Heart right ventricle (tissue), 16 donors: ENCODE data around the gene CEMP1. TPM values are rescaled to one million over a fixed set of nuclear protein-coding genes. Genes with fewer than 3 reads are reported as not detected.

Experiments
- ATAC-seq, 8 donors: fragments of 200-7000 bp; cut with Tn5 transposase; one replicate each; pipeline ENCODE4 v1.9.1; 2020; ENCODE audit warnings: mild to moderate bottlenecking in 8 of 8, moderate library complexity in 8 of 8, moderate number of reproducible peaks in 1 of 8
- DNase-seq, 2 donors: peaks; one replicate each; pipeline ENCODE4 v3.0.0-alpha.2; 2020
- H3K27ac ChIP-seq, 10 donors: fragments of 200-600 bp; sonication (generic) in 2 of 10; one replicate each; pipeline versions ENCODE4 v1.5.0 to v1.8.0; 2020 to 2022; ENCODE audit warnings: mild to moderate bottlenecking in 3 of 10
- H3K27me3 ChIP-seq, 7 donors: fragments of 200-600 bp; one replicate each; pipeline ENCODE4 v1.8.0; 2021 to 2022; ENCODE audit warnings: mild to moderate bottlenecking in 2 of 7
- H3K36me3 ChIP-seq, 9 donors: fragments of 200-600 bp; sonication (generic) in 1 of 9; one replicate each; pipeline versions ENCODE4 v1.5.0 to v1.8.0; 2020 to 2022; ENCODE audit warnings: mild to moderate bottlenecking in 2 of 9
- H3K4me1 ChIP-seq, 9 donors: fragments of 200-600 bp; sonication (generic) in 1 of 9; one replicate each; pipeline versions ENCODE4 v1.5.0 to v1.8.0; 2020 to 2022; ENCODE audit warnings: mild to moderate bottlenecking in 4 of 9
- H3K4me3 ChIP-seq, 10 donors: fragments of 200-600 bp; sonication (generic) in 2 of 10; one replicate each; pipeline versions ENCODE4 v1.5.0 to v1.8.0; 2020 to 2022; ENCODE audit warnings: mild to moderate bottlenecking in 7 of 10, moderate library complexity in 2 of 10
- H3K9me3 ChIP-seq, 11 donors: fragments of 200-600 bp in 10 of 11; sonication (generic) in 2 of 11; one replicate each; pipeline versions ENCODE4 v1.5.0 to v1.8.0; 2013 to 2022; ENCODE audit warnings: mild to moderate bottlenecking in 2 of 11, control low read depth in 1 of 11, moderate library complexity in 1 of 11
- CTCF ChIP-seq, 9 donors: fragments of 200-600 bp; sonication (generic) in 2 of 9; IDR thresholded peaks; one replicate each; pipeline versions ENCODE4 v1.5.0 to v1.8.0; 2021 to 2022; ENCODE audit warnings: antibody characterized with exemption in 9 of 9, mild to moderate bottlenecking in 5 of 9, moderate library complexity in 1 of 9
- WGBS, 2 donors: extraction: QIAGEN DNeasy Blood & Tissue Kit; methylation state at CpG; one replicate each; pipeline ENCODE4 v1.1.7; 2013; ENCODE audit warnings: inconsistent platforms in 1 of 2; 5-methylcytosine and 5-hydroxymethylcytosine counted together
- intact Hi-C, 10 donors: fragments of 100-400 bp; cut with DNase I; formaldehyde crosslinking; loops; one replicate each; pipeline versions ENCODE4 v1.11.1 to v1.14.2; 2022
- polyA plus RNA-seq, 2 donors: library from polyadenylated mRNA; stranded (reverse); fragments of 200-250 nt; gene quantifications; one replicate each; pipeline ENCODE4 v1.2.3, GENCODE V29; 2013
- total RNA-seq, 10 donors: library from RNA; stranded (reverse); fragmentation: NEBNext Ultra II Directional in 3 of 10; extraction: Animal tissue kit (Norgen Biotek cat#: 25700) in 3 of 10; gene quantifications; one replicate each; pipeline versions ENCODE4 v1.2.1 to v1.2.4, GENCODE V29; 2021 to 2023
- donor health status: Arrhythmogenic right ventricular cardiomyopathy.
- donor health status: ischemic (EF 13 %, LVEDD 7.1; RV severe dilation, severe dysfunction).
- donor health status: healthy with polysubstance abuse.
- donor health status: DM: no; HTN: yes; CAD: no.
- donor health status: DM: no; HTN: no; CAD: no.
- donor health status: ischemic (EF 25% LVEDD 6.9; RV normal size, moderate dysfunction).
- donor health status: ischemic (EF 25% LVEDD 5.7; RV mildly dilated, moderate dysfunction).
- donor health status: healthy.
- donor health status: DM: yes; HTN: yes; CAD: no.
- donor health status: Ischemic cardiomyopathy.
- donor health status: ischemic (EF 35%, LVEDD 5.7; RV mildly dilated, moderate dysfunction).
- donor health status: nonischemic (EF 11% LVEDD 7.7; RV severe dilation, severe dysfunction).
- donor health status: DM: yes; HTN: yes; CAD: no.
- donor health status: PGD.
- donor health status: ischemic (EF 29% LVEDD 5.4; RV normal size, mild dysfunction).
- donor health status: nonischemic (EF 23%, LVEDD 6.1; RV moderate dilation, normal function).

The CEMP1 gene
- total and polyA plus RNA-seq, 12 donors = 0.20 to 0.44 TPM; not detected in 10

GRCh38 chr16:2513405-2514332, 17.5 kb downstream of the CEMP1 start, which contains the start of gene ATP6V0C:
TSS of gene ATP6V0C (plus strand) at chr16:2513952. CDS start at chr16:2514104, 152 bp downstream.
- Histone ChIP-seq H3K36me3 (no peaks in the 10 kb centered on the region), H3K4me3 (peak within 1 kb of the TSS; percentile 84 to 100 (median 96)), H3K9me3 (no peaks in the 10 kb centered on the region), H3K27me3 (no peaks in the 10 kb centered on the region), H3K27ac (peak within 1 kb of the TSS; percentile 80 to 99 (median 96)), H3K4me1 (peaks cover 36 to 80% (median 51%) of the 10 kb centered on the region in 9 donors)
- DNase-seq (peak; percentile 91 to 94), ATAC-seq (peak; percentile 82 to 93 (median 88))
- WGBS, 2 donors = 1% methylated on average over 86 to 122 of the region's 122 CpGs
- intact Hi-C loops = no loop called here
- no peak for TF ChIP-seq CTCF (IDR thresholded peaks at IDR 0.05)

- Histone ChIP-seq H3K27me3 (no peaks in the 10 kb centered on the region), H3K27ac (peak overlapping the region in 9 of 10 donors; percentile 84 to 99 (median 97)), H3K9me3 (no peaks in the 10 kb centered on the region), H3K36me3 (no peaks in the 10 kb centered on the region), H3K4me3 (peak overlapping the region in 9 of 10 donors; percentile 91 to 100 (median 97)), H3K4me1 (peaks cover 28 to 80% (median 43%) of the 10 kb centered on the region in 9 donors)
- intact Hi-C loops = no loop called here
- peak in 1 of 9 donors; percentile 9 for TF ChIP-seq CTCF (IDR thresholded peaks at IDR 0.05)
- 44% methylated on average over 15 of the region's 15 CpGs for WGBS, 2 donors
- DNase-seq (no peak), ATAC-seq (peak in 4 of 8 donors; percentile 0 to 6 (median 1))
Observed at GRCh38 chr16:2512735-2513404, 18.3 kb downstream of the CEMP1 start.

DNA sequence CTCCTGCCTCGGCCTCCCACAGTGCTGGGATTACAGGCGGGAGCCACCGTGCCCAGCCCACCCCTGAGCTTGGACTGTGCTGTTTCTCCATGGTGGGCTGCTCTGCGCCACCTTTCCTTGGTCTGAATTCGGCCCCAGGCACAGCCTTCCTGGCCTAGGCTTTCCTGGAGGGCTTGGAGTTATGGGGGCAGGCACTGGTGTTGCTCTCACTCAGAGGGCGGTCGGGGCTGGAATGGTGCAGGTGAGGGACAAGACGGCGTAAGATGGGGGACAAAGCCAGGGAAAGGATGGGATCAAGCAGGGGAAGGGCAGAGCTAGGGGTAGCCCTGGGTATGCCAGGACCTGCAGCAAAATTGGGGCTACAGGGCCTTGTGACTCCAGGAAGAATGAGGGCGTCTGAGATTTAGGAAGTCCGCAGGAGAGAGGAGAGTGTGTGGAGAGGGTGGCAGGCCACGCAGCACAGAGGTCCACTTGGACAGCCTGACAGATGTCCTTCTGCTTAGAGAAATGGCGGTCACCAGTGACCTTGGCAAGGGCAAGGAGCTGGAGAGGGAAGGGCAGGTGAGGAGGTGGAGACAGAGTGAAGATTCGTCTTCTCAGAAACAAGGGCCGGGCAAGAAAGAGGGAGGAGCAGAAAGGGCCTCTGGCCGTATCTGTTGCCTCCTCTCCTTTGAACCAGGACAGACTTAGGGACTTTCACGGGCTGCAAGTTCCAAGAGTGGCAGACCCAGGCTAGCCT, 19.0 kb downstream of the CEMP1 start:
- Histone ChIP-seq H3K4me1 (peaks cover 23 to 79% (median 36%) of the 10 kb centered on the region in 9 donors), H3K4me3 (no peak overlapping the region), H3K27me3 (no peaks in the 10 kb centered on the region), H3K27ac (peak overlapping the region in 4 of 10 donors; percentile 4 to 99 (median 98)), H3K36me3 (no peaks in the 10 kb centered on the region), H3K9me3 (no peaks in the 10 kb centered on the region)
- 91 to 94% methylated on average over 17 of the region's 17 CpGs for WGBS, 2 donors
- DNase-seq (no peak), ATAC-seq (no peak)
- intact Hi-C loops = no loop called here
- no peak for TF ChIP-seq CTCF (IDR thresholded peaks at IDR 0.05)
